IMR-90 (cell line): ENCODE measurements around the gene ST3GAL4. TPM values are rescaled to one million over a fixed set of nuclear protein-coding genes. Genes with fewer than 3 reads are reported as not detected.
A peak's percentile ranks its signal among the peaks of the same experiment; 100 is the strongest.

Experiments used
- ATAC-seq: fragments of 200-7000 bp; cut with Tn5 transposase; 2 replicates; pipeline ENCODE4 v1.9.1; 2020; ENCODE audit warnings: low read depth, mild to moderate bottlenecking, moderate library complexity
- BruUV-seq: library from RNA; stranded (reverse); fragments of 400-500 nt; replicated peaks from 2 replicates; lab custom pipeline; 2021; lab: Mats Ljungman, UMichigan
- CTCF ChIA-PET: fragments of 300-600 bp; formaldehyde crosslinking; extraction: SDS; loops from one replicate; lab custom pipeline; 2021; ENCODE audit warnings: antibody characterized with exemption; lab: Yijun Ruan, JAX
- POLR2A ChIA-PET: fragments of 300-600 bp; sonication (Branson Sonifier 250); formaldehyde crosslinking; loops from one replicate; lab custom pipeline; 2022; ENCODE audit warnings: antibody characterized with exemption; ENCODE audit not compliant: unreplicated experiment; lab: Charles Lee
- DNase-seq: peaks from one replicate; pipeline ENCODE4 v3.0.0; 2013
- H2AFZ ChIP-seq: replicated peaks from 2 replicates; pipeline ENCODE3; 2013; ENCODE audit warnings: low read length, mild to moderate bottlenecking; ENCODE audit not compliant: poor library complexity
- H2AK5ac ChIP-seq: 2 replicates; pipeline ENCODE4 v1.6.1; 2013; ENCODE audit warnings: low read depth, low read length, inconsistent platforms
- H2AK9ac ChIP-seq: replicated peaks from 2 replicates; pipeline ENCODE3; 2013; ENCODE audit warnings: mild to moderate bottlenecking, low read depth, low read length, moderate library complexity; ENCODE audit not compliant: poor library complexity
- H2BK120ac ChIP-seq: 2 replicates; pipeline ENCODE4 v1.6.1; 2013; ENCODE audit warnings: low read depth, low read length, inconsistent platforms
- H2BK15ac ChIP-seq: 3 replicates; pipeline ENCODE4 v1.6.1; 2013; ENCODE audit warnings: low read depth, low read length, inconsistent platforms
- H2BK20ac ChIP-seq: 2 replicates; pipeline ENCODE4 v1.6.1; 2013; ENCODE audit warnings: low read depth, mild to moderate bottlenecking, inconsistent platforms, low read length, moderate library complexity
- H2BK5ac ChIP-seq: 2 replicates; pipeline ENCODE4 v1.6.1; 2013; ENCODE audit warnings: mild to moderate bottlenecking, low read depth, low read length, inconsistent platforms; ENCODE audit not compliant: poor library complexity, severe bottlenecking
- H3K14ac ChIP-seq: replicated peaks from 2 replicates; pipeline ENCODE4 v1.6.1; 2013; ENCODE audit warnings: low read depth, low read length, inconsistent platforms
- H3K18ac ChIP-seq: 2 replicates; pipeline ENCODE4 v1.6.1; 2013; ENCODE audit warnings: low read depth, low read length, control low read depth
- H3K23ac ChIP-seq: 2 replicates; pipeline ENCODE4 v1.6.1; 2013; ENCODE audit warnings: low read depth, low read length, inconsistent platforms
- H3K27ac ChIP-seq: 2 replicates; pipeline ENCODE4 v1.5.1; 2013; ENCODE audit warnings: mild to moderate bottlenecking, control low read depth, low read length; ENCODE audit not compliant: insufficient read depth
- H3K27me3 ChIP-seq: 2 replicates; pipeline ENCODE4 v1.6.1; 2013; ENCODE audit warnings: low read length; ENCODE audit not compliant: control insufficient read depth, insufficient read depth
- H3K36me3 ChIP-seq: 2 replicates; pipeline ENCODE4 v1.6.1; 2013; ENCODE audit warnings: low read length, mixed read lengths; ENCODE audit not compliant: control insufficient read depth, insufficient read depth
- H3K4ac ChIP-seq: 2 replicates; pipeline ENCODE4 v1.6.1; 2013; ENCODE audit warnings: low read depth, low read length, inconsistent platforms
- H3K4me1 ChIP-seq: 2 replicates; pipeline ENCODE4 v1.6.1; 2013; ENCODE audit warnings: low read length, mixed read lengths; ENCODE audit not compliant: control insufficient read depth, insufficient read depth
- H3K4me2 ChIP-seq: 2 replicates; pipeline ENCODE4 v1.6.1; 2013; ENCODE audit warnings: low read depth, mild to moderate bottlenecking, control low read depth, low read length, moderate library complexity
- H3K4me3 ChIP-seq: 2 replicates; pipeline ENCODE4 v1.5.1; 2013; ENCODE audit warnings: low read depth, mild to moderate bottlenecking, control low read depth, low read length, moderate library complexity; ENCODE audit not compliant: insufficient read depth
- H3K56ac ChIP-seq: 2 replicates; pipeline ENCODE4 v1.6.1; 2013; ENCODE audit warnings: low read length, inconsistent platforms; ENCODE audit not compliant: insufficient read depth; ENCODE audit errors: extremely low read depth
- H3K79me1 ChIP-seq, 2 experiments: 2 replicates each; pipeline ENCODE4 v1.6.1; 2013; ENCODE audit warnings: low read length in 2 of 2, inconsistent platforms in 1 of 2, low read depth in 1 of 2
- H3K9ac ChIP-seq: 2 replicates; pipeline ENCODE4 v1.6.1; 2013; ENCODE audit warnings: low read depth, low read length, control low read depth
- H3K9me1 ChIP-seq: 2 replicates; pipeline ENCODE4 v1.6.1; 2013; ENCODE audit warnings: low read length, inconsistent platforms; ENCODE audit not compliant: insufficient read depth
- H3K9me3 ChIP-seq: 2 replicates; pipeline ENCODE4 v1.6.1; 2013; ENCODE audit warnings: low read length; ENCODE audit not compliant: control insufficient read depth, insufficient read depth
- H4K20me1 ChIP-seq: 2 replicates; pipeline ENCODE4 v1.6.1; 2013; ENCODE audit warnings: low read length, inconsistent platforms; ENCODE audit not compliant: insufficient read depth
- H4K5ac ChIP-seq: 2 replicates; pipeline ENCODE4 v1.6.1; 2013; ENCODE audit warnings: mild to moderate bottlenecking, low read depth, low read length, control low read depth
- H4K8ac ChIP-seq, 2 experiments: 2 replicates each; pipeline ENCODE4 v1.6.1; 2013; ENCODE audit warnings: low read depth in 2 of 2, low read length in 2 of 2, control low read depth in 1 of 2, inconsistent platforms in 1 of 2
- H4K91ac ChIP-seq: 2 replicates; pipeline ENCODE4 v1.6.1; 2013; ENCODE audit warnings: low read depth, low read length, inconsistent platforms; ENCODE audit not compliant: insufficient read depth
- CEBPB ChIP-seq: IDR thresholded peaks from 2 replicates; pipeline ENCODE4 v1.6.1; 2012; ENCODE audit warnings: low read depth, low read length, improper control_type of control experiment
- MAZ ChIP-seq: IDR thresholded peaks from 2 replicates; pipeline ENCODE4 v1.6.1; 2012; ENCODE audit warnings: low read depth, mild to moderate bottlenecking, low read length, improper control_type of control experiment, moderate library complexity, borderline replicate concordance
- MXI1 ChIP-seq: IDR thresholded peaks from 2 replicates; pipeline ENCODE4 v1.6.1; 2012; ENCODE audit warnings: low read depth, mild to moderate bottlenecking, low read length, moderate library complexity, borderline replicate concordance
- POLR2A ChIP-seq: IDR thresholded peaks from 2 replicates; pipeline ENCODE4 v1.6.1; 2012; ENCODE audit warnings: mild to moderate bottlenecking, low read depth, low read length
- USF2 ChIP-seq: fragments of 150-350 bp; IDR thresholded peaks from 2 replicates; pipeline ENCODE4 v1.6.1; 2017; ENCODE audit warnings: mild to moderate bottlenecking, antibody characterized with exemption, low read length, low read depth
- WGBS, 2 experiments: methylation state at CpG; one replicate each; pipeline versions ENCODE4 v1.1.5 to v1.1.7; 2013; ENCODE audit warnings: missing lambda C conversion rate in 2 of 2; ENCODE audit not compliant: insufficient read length in 1 of 2; ENCODE audit errors: extremely low coverage in 2 of 2; 5-methylcytosine and 5-hydroxymethylcytosine counted together
- dilution Hi-C: fragments of 300-500 bp; cut with HindIII; formaldehyde crosslinking; loops from one replicate; pipeline ENCODE4 v1.14.3; 2018; ENCODE audit warnings: low sequenced_read_pairs; ENCODE audit not compliant: unreplicated experiment
- in situ Hi-C: fragments of 300-500 bp; cut with MboI; formaldehyde crosslinking; loops from 3 replicates; pipeline ENCODE4 v1.14.3; 2019; ENCODE audit warnings: low sequenced_read_pairs, inconsistent platforms, mixed read lengths
- intact Hi-C: fragments of 100-400 bp; cut with micrococcal nuclease; formaldehyde crosslinking; loops from 2 replicates; pipeline ENCODE4 v1.10.0; 2022
- polyA plus RNA-seq, 3 experiments: library from polyadenylated mRNA; depleted of rRNA; stranded (reverse); fragments of >200 nt; gene quantifications; 2 replicates each; pipeline ENCODE4 v1.2.3, GENCODE V29; 2012; ENCODE audit warnings: low replicate concordance in 1 of 3
- total RNA-seq: library from RNA; depleted of rRNA; stranded (reverse); fragments of >200 nt; gene quantifications from 2 replicates; pipeline ENCODE4 v1.2.3, GENCODE V29; 2012

Gene ST3GAL4
- total and polyA plus RNA-seq, 2 of the 4 experiments (the other 2 are of a cell fraction) = 17.0 to 19.7 TPM

GRCh38 chr11:126444072-126444471, 88.6 kb downstream of the ST3GAL4 start:
- H2BK15ac ChIP-seq = no peak overlapping the region
- H3K36me3 ChIP-seq = no peaks in the 10 kb centered on the region
- peak; percentile 36 for DNase-seq
- H3K9ac ChIP-seq = no peak overlapping the region
- H3K14ac ChIP-seq = no peak overlapping the region
- no peaks in the 10 kb centered on the region for H3K9me3 ChIP-seq
- no peak overlapping the region for H4K8ac ChIP-seq
- H2AFZ ChIP-seq = peak overlapping the region; percentile 21
- H2AK5ac ChIP-seq = no peak overlapping the region
- no peaks in the 10 kb centered on the region for H3K79me1 ChIP-seq
- 67% methylated on average over 3 of the region's 7 CpGs; no CpG with 5 or more reads in 1 of the 2 experiments for WGBS, 2 experiments
- BruUV-seq = no TSS peak
- ChIA-PET POLR2A (no interaction called here), CTCF (interaction anchor here (0.8 kb wide), 1 partner anchor 1357 kb away, joined by 4 read pairs; no protein-coding TSS in a partner anchor)
- no peak overlapping the region for H2BK5ac ChIP-seq
- H2BK120ac ChIP-seq = no peak overlapping the region
- TF ChIP-seq USF2 = peak; percentile 68
- TF ChIP-seq POLR2A = no peak
- TF ChIP-seq MXI1 = no peak
- TF ChIP-seq CEBPB = no peak
- TF ChIP-seq MAZ = no peak
- in situ Hi-C loops = loop anchor here (25.0 kb wide), 2 partner anchors 543 to 1593 kb away; no protein-coding TSS in a partner anchor
- H2BK20ac ChIP-seq = no peak overlapping the region
- no peak for ATAC-seq
- no peak overlapping the region for H4K5ac ChIP-seq
- H3K27ac ChIP-seq = no peak overlapping the region
- intact Hi-C loops = loop anchor here (5.0 to 10.0 kb wide), 3 partner anchors 163 to 1578 kb away; no protein-coding TSS in a partner anchor
- dilution Hi-C loops = no loop called here
- H3K4me1 ChIP-seq = no peaks in the 10 kb centered on the region
- no peak overlapping the region for H3K56ac ChIP-seq
- no peak overlapping the region for H3K18ac ChIP-seq
- no peak overlapping the region for H3K23ac ChIP-seq
- H3K27me3 ChIP-seq = no peaks in the 10 kb centered on the region; the same call in 1 of the 2 replicates
- no peaks in the 10 kb centered on the region for H3K9me1 ChIP-seq
- H3K4me2 ChIP-seq = no peak overlapping the region
- no peak overlapping the region for H3K4me3 ChIP-seq
- H4K20me1 ChIP-seq = peaks cover 4% of the 10 kb centered on the region; the same call in 1 of the 2 replicates
- no peak overlapping the region for H3K4ac ChIP-seq
- H2AK9ac ChIP-seq = no peak overlapping the region
- H4K91ac ChIP-seq = no peak overlapping the region
